ENCODE measurements around the gene OSBPL3.

DNA sequence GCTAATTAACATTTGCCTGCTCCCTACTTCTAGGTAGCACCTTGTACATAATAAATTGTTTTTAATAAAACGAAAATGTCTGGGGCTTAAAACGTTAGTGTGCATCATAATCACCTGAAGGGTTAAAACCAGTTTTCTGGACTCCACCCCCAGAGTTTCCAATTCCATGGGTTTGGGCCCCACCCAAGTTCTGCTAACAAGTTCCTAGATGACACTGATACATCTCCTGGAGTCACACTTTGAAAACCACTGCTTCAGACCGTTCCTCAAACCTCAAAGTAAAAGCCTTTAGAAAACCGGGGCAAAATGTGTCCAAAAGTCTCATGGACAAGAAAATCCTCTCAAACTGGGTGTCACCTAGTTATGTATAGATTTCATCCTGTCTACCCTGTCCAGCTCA lies 9.3 kb downstream of the OSBPL3 start:
- TF ChIP-seq, protein P1, sequence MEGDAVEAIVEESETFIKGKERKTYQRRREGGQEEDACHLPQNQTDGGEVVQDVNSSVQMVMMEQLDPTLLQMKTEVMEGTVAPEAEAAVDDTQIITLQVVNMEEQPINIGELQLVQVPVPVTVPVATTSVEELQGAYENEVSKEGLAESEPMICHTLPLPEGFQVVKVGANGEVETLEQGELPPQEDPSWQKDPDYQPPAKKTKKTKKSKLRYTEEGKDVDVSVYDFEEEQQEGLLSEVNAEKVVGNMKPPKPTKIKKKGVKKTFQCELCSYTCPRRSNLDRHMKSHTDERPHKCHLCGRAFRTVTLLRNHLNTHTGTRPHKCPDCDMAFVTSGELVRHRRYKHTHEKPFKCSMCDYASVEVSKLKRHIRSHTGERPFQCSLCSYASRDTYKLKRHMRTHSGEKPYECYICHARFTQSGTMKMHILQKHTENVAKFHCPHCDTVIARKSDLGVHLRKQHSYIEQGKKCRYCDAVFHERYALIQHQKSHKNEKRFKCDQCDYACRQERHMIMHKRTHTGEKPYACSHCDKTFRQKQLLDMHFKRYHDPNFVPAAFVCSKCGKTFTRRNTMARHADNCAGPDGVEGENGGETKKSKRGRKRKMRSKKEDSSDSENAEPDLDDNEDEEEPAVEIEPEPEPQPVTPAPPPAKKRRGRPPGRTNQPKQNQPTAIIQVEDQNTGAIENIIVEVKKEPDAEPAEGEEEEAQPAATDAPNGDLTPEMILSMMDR (IDR thresholded peaks at IDR 0.05) = no peak
- TF ChIP-seq CHD2 (IDR thresholded peaks at IDR 0.05; ENCODE audit: low read length, partially characterized antibody) (no peak), SIN3A (IDR thresholded peaks at IDR 0.05; ENCODE audit: borderline replicate concordance, low read depth, low read length) (no peak)
- TF ChIP-seq, protein P2, sequence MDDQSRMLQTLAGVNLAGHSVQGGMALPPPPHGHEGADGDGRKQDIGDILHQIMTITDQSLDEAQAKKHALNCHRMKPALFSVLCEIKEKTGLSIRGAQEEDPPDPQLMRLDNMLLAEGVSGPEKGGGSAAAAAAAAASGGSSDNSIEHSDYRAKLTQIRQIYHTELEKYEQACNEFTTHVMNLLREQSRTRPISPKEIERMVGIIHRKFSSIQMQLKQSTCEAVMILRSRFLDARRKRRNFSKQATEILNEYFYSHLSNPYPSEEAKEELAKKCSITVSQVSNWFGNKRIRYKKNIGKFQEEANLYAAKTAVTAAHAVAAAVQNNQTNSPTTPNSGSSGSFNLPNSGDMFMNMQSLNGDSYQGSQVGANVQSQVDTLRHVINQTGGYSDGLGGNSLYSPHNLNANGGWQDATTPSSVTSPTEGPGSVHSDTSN (IDR thresholded peaks at IDR 0.05) = peak; percentile 31; the same call in 1 of the 2 replicates

All from SK-N-SH (cell line).